B cell (primary cell): Measurements from ENCODE around the gene ALKBH4. TPM values are rescaled to one million over a fixed set of nuclear protein-coding genes. Genes with fewer than 3 reads are reported as not detected.

Source experiments
- ATAC-seq: fragments of 200-7000 bp; cut with Tn5 transposase; one replicate; pipeline ENCODE4 v1.10.0; 2021; ENCODE audit warnings: low read depth, mild to moderate bottlenecking, moderate number of reproducible peaks, moderate library complexity
- CTCF ChIA-PET: fragments of 350-600 bp; sonication (Branson Sonifier 250); formaldehyde crosslinking; loops from one replicate; lab custom pipeline; 2021; ENCODE audit warnings: antibody characterized with exemption, inconsistent platforms; lab: Charles Lee
- POLR2A ChIA-PET: fragments of 350-600 bp; sonication (Branson Sonifier 250); formaldehyde crosslinking; loops from one replicate; lab custom pipeline; 2021; ENCODE audit warnings: antibody characterized with exemption; lab: Charles Lee
- DNase-seq: peaks from one replicate; pipeline ENCODE4 v3.0.0; 2013
- H2AFZ ChIP-seq: 2 replicates; pipeline ENCODE4 v1.6.1; 2012; ENCODE audit warnings: mild to moderate bottlenecking, low read depth, low read length; ENCODE audit not compliant: insufficient read depth, poor library complexity, severe bottlenecking
- H3K27ac ChIP-seq, 2 donors: 1 replicate in 1 of 2; 2 replicates in 1 of 2; pipeline ENCODE4 v1.5.1; 2012 to 2013; ENCODE audit warnings: low read length in 2 of 2, mild to moderate bottlenecking in 2 of 2, moderate library complexity in 1 of 2
- H3K27me3 ChIP-seq, 4 experiments: fragments of 200-600 bp in 1 of 4; sonication (generic) in 1 of 4; replicated peaks in 1 of 4; 1 replicate in 2 of 4; 2 replicates in 2 of 4; pipeline versions ENCODE4 v1.6.1 to v1.7.0; 2013 to 2016; ENCODE audit warnings: low read length in 3 of 4, mild to moderate bottlenecking in 2 of 4, mixed read lengths in 1 of 4, moderate library complexity in 1 of 4; ENCODE audit not compliant: insufficient read depth in 4 of 4, control insufficient read depth in 3 of 4; ENCODE audit errors: control extremely low read depth in 1 of 4
- H3K36me3 ChIP-seq, 2 experiments: replicated peaks in 1 of 2; 1 replicate in 1 of 2; 2 replicates in 1 of 2; pipeline versions ENCODE4 v1.6.1 to v1.7.1; 2013; ENCODE audit warnings: low read length in 1 of 2; ENCODE audit not compliant: insufficient read depth in 2 of 2, control insufficient read depth in 1 of 2; ENCODE audit errors: control extremely low read depth in 1 of 2, extremely low read depth in 1 of 2
- H3K4me1 ChIP-seq, 2 donors: fragments of 200-600 bp in 1 of 2; sonication (generic) in 1 of 2; 1 replicate in 1 of 2; 2 replicates in 1 of 2; pipeline versions ENCODE4 v1.5.1 to v1.6.1; 2013 to 2017; ENCODE audit warnings: low read length in 2 of 2; ENCODE audit not compliant: control insufficient read depth in 2 of 2, insufficient read depth in 2 of 2
- H3K4me2 ChIP-seq: replicated peaks from 2 replicates; pipeline ENCODE3; 2012; ENCODE audit warnings: mild to moderate bottlenecking, low read depth, low read length; ENCODE audit not compliant: poor library complexity, severe bottlenecking
- H3K4me3 ChIP-seq, 5 experiments: fragments of 200-600 bp in 1 of 5; sonication (generic) in 1 of 5; 1 replicate in 3 of 5; 2 replicates in 2 of 5; pipeline versions ENCODE4 v1.5.1 to v1.7.0; 2011 to 2016; ENCODE audit warnings: low read length in 4 of 5, mild to moderate bottlenecking in 4 of 5, low read depth in 2 of 5, control low read depth in 1 of 5, moderate library complexity in 1 of 5; ENCODE audit not compliant: insufficient read depth in 1 of 5; ENCODE audit errors: control extremely low read depth in 1 of 5, extremely low read depth in 1 of 5
- H3K79me2 ChIP-seq: fragments of 200-600 bp; sonication (generic); one replicate; pipeline ENCODE4 v1.6.0; 2016; ENCODE audit warnings: low read length; ENCODE audit not compliant: control insufficient read depth, insufficient read depth
- H3K9ac ChIP-seq: fragments of 200-600 bp; sonication (generic); 2 replicates; pipeline ENCODE4 v1.6.1; 2017; ENCODE audit warnings: mild to moderate bottlenecking, low read length, moderate library complexity
- H3K9me3 ChIP-seq, 3 donors: one replicate each; pipeline versions ENCODE4 v1.6.1 to v1.7.1; 2013; ENCODE audit warnings: low read length in 2 of 3; ENCODE audit not compliant: control insufficient read depth in 2 of 3, insufficient read depth in 1 of 3; ENCODE audit errors: control extremely low read depth in 1 of 3
- H4K20me1 ChIP-seq: 2 replicates; pipeline ENCODE4 v1.6.0; 2012; ENCODE audit warnings: mild to moderate bottlenecking, low read length; ENCODE audit not compliant: insufficient read depth, control insufficient read depth, poor library complexity, severe bottlenecking
- H3K27ac Mint-ChIP-seq: one replicate; pipeline ENCODE4 v1.8.0; 2021; ENCODE audit warnings: mixed read lengths
- H3K27me3 Mint-ChIP-seq: one replicate; pipeline ENCODE4 v1.8.0; 2021; ENCODE audit warnings: mixed read lengths
- H3K4me1 Mint-ChIP-seq: one replicate; pipeline ENCODE4 v1.8.0; 2021; ENCODE audit warnings: mixed read lengths
- H3K4me3 Mint-ChIP-seq: one replicate; pipeline ENCODE4 v1.8.0; 2021; ENCODE audit warnings: mixed read lengths
- H3K9me3 Mint-ChIP-seq: one replicate; pipeline ENCODE4 v1.8.0; 2022; ENCODE audit warnings: mixed read lengths; ENCODE audit not compliant: insufficient read depth
- CTCF ChIP-seq: fragments of 200-600 bp; IDR thresholded peaks from one replicate; pipeline ENCODE4 v1.8.0; 2022; ENCODE audit warnings: antibody characterized with exemption, mild to moderate bottlenecking
- EZH2 ChIP-seq: IDR thresholded peaks from 2 replicates; pipeline ENCODE4 v1.6.1; 2012; ENCODE audit warnings: borderline replicate concordance, low read depth, mild to moderate bottlenecking, moderate library complexity, low read length; ENCODE audit not compliant: insufficient read depth, poor library complexity, severe bottlenecking
- WGBS: methylation state at CpG from one replicate; pipeline ENCODE4 v1.1.5; 2013; ENCODE audit warnings: missing lambda C conversion rate; ENCODE audit not compliant: insufficient coverage; 5-methylcytosine and 5-hydroxymethylcytosine counted together
- intact Hi-C: fragments of 100-400 bp; cut with micrococcal nuclease; formaldehyde crosslinking; loops from one replicate; pipeline ENCODE4 v1.10.0; 2022
- polyA plus RNA-seq: library from polyadenylated mRNA; depleted of rRNA; stranded (reverse); fragments of >200 nt; gene quantifications from 2 replicates; pipeline ENCODE4 v1.2.3, GENCODE V29; 2012
- total RNA-seq, 2 donors: library from RNA; stranded (reverse); fragments of 120-200 nt in 1 of 2; gene quantifications; 1 replicate in 1 of 2; 2 replicates in 1 of 2; pipeline versions ENCODE4 v1.2.3 to v1.2.4, GENCODE V29; 2013 to 2022

ALKBH4 gene
- total and polyA plus RNA-seq, 2 donors (not counting 1 experiment from before 2014, with no cell fraction given) = 6.2 to 8.6 TPM

GRCh38 chr7:102469972-102470825 is 5.5 kb upstream of the ALKBH4 start:
- no peak overlapping the region for H3K27ac Mint-ChIP-seq
- no peak overlapping the region for H3K4me3 Mint-ChIP-seq
- H3K9ac ChIP-seq = no peak overlapping the region
- H3K27me3 ChIP-seq = no peaks in the 10 kb centered on the region
- no peaks in the 10 kb centered on the region for H3K27me3 Mint-ChIP-seq
- ATAC-seq (no peak), DNase-seq (no peak)
- ChIA-PET POLR2A (interaction anchor here (0.6 kb wide), 1 partner anchor 1617 kb away, joined by 3 read pairs; no protein-coding TSS in a partner anchor), CTCF (interaction anchor here (1.4 to 2.3 kb wide), 2 partner anchors 18 to 66 kb away, joined by 4 to 6 read pairs; no protein-coding TSS in a partner anchor)
- H3K9me3 Mint-ChIP-seq = no peaks in the 10 kb centered on the region
- peaks cover 11 to 17% of the 10 kb centered on the region in 2 donors for H3K4me1 ChIP-seq
- H3K36me3 ChIP-seq = peaks cover 0 to 47% of the 10 kb centered on the region in 2 experiments
- no peaks in the 10 kb centered on the region for H3K9me3 ChIP-seq
- intact Hi-C loops = no loop called here
- peaks cover 6% of the 10 kb centered on the region for H4K20me1 ChIP-seq
- H3K4me3 ChIP-seq = no peak overlapping the region
- no peak overlapping the region for H3K27ac ChIP-seq
- peaks cover 25% of the 10 kb centered on the region for H3K79me2 ChIP-seq
- H3K4me1 Mint-ChIP-seq = peaks cover 15% of the 10 kb centered on the region
- no peak for TF ChIP-seq CTCF
- no peak for TF ChIP-seq EZH2
- WGBS = 89% methylated on average over 12 of the region's 20 CpGs
- no peak overlapping the region for H3K4me2 ChIP-seq
- no peak overlapping the region for H2AFZ ChIP-seq
